GM23248 (cell line): Measurements from ENCODE around the gene H1-8.

ENCODE experiments used
- EZH2 ChIP-seq: fragments of 200-600 bp; sonication (generic); IDR thresholded peaks from 2 replicates; pipeline ENCODE4 v1.6.1; 2018; ENCODE audit warnings: antibody characterized with exemption, mild to moderate bottlenecking; ENCODE audit not compliant: insufficient read depth, poor library complexity, severe bottlenecking
- EZH2phosphoT487 ChIP-seq: fragments of 200-600 bp; sonication (generic); IDR thresholded peaks from 2 replicates; pipeline ENCODE4 v1.6.1; 2018; ENCODE audit warnings: antibody characterized with exemption, moderate library complexity, mild to moderate bottlenecking, low read depth; ENCODE audit not compliant: insufficient read depth

DNA sequence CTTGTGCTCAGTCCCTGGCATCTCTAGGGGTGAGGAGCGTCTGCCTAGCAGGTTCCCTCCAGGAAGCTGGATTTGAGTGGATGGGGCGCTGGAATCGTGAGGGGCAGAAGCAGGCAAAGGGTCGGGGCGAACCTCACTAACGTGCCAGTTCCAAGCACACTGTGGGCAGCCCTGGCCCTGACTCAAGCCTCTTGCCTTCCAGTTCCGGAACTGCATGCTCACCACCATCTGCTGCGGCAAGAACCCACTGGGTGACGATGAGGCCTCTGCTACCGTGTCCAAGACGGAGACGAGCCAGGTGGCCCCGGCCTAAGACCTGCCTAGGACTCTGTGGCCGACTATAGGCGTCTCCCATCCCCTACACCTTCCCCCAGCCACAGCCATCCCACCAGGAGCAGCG lies 9.6 kb upstream of the H1-8 start:
- TF ChIP-seq EZH2phosphoT487 (no peak), EZH2 (no peak)
